T-helper 2 cell (primary cell): ENCODE results near the gene GMNN.
"Not testable (repeated sequence)": the region's sequence is repeated elsewhere in the genome, so short reads cannot be mapped to it uniquely, and the experiment has no call there.

Experiments
- DNase-seq, 5 experiments: peaks; one replicate each; pipeline versions ENCODE4 v3.0.0 to v3.0.0-alpha.2; 2012 to 2022
- total RNA-seq, 2 donors: gene quantifications; one replicate each; lab custom pipeline; 2026; lab: John Stamatoyannopoulos, UW

The GMNN gene
- 20.3 to 20.8 reads per million in 2 donors for total RNA-seq

DNA sequence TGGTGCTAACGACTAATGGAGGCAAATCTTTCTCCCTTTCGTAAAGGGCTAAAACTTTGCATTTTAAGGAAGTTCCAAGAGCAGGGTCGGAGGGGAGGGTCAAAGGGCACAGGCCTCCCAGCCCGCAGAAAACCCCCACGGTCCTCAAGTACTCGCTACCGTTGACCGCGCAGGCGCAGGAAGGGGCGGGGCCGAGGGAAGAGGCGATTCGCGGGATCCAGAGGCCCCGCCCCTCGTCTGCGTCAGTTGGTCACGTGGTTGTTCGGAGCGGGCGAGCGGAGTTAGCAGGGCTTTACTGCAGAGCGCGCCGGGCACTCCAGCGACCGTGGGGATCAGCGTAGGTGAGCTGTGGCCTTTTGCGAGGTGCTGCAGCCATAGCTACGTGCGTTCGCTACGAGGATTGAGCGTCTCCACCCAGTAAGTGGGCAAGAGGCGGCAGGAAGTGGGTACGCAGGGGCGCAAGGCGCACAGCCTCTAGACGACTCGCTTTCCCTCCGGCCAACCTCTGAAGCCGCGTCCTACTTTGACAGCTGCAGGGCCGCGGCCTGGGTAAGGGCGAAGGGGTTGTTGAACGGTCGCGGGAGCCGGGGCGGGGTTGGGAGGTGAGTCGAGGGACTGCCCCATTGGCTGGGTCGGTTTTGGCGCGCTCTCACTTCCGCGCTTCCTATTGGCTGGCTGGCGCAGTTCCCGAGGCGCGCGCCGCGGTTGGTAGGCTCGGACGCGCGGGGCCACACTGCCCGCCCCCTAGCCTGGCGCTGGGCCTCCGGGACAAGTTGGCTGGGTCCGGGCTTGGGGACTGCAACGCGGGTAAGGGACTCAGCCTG is at the start of gene GMNN:
TSS of gene GMNN (plus strand) at position 242 of the 824 bp plus-strand sequence. CDS start 2,310 bp downstream, outside the sequence.
- peak; percentile 92 to 98 (median 98) for DNase-seq

DNA sequence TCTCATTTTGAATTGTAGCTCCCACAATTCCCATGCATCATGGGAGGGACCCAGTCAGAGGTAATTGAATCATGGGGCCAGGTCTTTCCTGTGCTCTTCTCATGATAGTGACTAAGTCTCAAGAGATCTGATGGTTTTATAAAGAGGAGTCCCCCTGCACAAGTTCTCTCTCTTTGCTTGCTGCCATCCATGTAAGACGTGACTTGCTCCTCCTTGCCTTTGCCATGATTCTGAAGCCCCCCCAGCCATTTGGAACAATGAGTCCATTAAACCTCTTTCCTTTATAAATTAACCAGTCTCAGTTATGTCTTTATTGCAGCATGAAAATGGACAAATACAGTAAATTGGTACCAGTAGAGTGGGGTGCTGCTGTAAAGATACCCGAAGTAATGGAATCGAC is 44.1 kb upstream of the GMNN start:
- DNase-seq: not testable (repeated sequence)

DNA sequence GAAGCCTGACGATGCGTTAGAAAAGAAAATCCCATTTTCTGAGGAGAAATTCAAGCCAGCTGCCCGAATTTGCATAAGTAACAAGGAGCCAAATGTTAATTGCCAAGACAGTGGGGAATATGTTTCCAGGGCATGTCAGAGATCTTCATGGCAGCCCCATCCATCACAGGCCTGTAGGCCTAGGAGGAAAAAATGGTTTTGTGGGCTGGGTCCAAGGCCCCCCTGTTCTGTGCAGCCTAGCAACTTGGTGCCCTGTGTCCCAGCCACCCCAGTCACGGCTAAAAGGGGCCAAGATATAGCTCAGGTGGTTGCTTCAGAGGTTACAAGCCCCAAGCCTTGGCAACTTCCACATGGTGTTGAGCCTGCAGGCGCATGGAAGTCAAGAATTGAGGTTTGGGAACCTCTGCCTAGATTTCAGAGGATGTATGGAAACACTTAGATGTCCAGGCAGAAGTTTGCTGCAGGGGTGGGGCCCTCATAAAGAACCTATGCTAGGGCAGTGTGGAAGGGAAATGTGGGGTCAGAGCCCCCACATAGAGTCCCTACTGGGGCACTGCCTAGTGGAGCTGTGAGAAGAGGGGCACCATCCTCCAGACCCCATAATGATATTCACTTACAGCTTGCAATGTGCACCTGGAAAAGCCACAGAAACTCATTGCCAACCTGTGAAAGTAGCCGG is 43.1 kb upstream of the GMNN start:
- not testable (repeated sequence) for DNase-seq

DNA sequence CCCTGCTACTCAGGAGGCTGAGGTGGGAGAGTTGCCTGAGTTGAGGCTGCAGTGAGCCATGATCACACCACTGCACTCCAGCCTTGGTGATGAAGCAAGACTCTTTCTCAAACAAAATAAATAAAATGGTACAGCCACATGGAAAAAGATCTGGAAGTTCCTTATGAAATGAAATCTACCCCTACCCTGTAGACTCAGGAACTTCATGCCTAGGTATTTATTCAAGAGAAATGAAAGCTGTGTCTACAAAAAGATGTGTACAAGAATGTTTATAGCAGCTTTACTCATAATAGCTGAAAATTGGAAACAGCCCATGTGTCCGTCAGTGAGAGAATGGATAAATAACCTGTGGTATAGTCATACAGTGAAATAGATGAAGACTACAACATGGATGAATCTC is 40.6 kb upstream of the GMNN start:
- no peak for DNase-seq

DNA sequence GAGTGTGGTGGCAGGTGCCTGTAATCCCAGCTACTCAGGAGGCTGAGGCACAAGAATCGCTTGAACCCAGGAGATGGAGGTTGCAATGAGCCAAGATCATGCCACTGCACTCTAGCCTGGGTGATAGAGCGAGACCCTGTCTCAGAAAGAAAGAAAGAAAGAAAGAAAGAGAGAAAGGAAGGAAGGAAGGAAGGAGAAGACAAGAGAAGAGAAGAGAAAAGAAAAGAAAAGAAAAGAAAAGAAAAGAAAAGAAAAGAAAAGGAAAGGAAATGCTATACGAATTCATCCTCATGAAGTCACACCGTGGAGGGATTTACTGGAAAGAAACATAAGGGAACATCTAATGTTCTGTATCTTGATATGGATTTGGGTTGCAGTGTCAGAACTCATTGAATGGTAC is 40.0 kb upstream of the GMNN start:
- not testable (repeated sequence) for DNase-seq

DNA sequence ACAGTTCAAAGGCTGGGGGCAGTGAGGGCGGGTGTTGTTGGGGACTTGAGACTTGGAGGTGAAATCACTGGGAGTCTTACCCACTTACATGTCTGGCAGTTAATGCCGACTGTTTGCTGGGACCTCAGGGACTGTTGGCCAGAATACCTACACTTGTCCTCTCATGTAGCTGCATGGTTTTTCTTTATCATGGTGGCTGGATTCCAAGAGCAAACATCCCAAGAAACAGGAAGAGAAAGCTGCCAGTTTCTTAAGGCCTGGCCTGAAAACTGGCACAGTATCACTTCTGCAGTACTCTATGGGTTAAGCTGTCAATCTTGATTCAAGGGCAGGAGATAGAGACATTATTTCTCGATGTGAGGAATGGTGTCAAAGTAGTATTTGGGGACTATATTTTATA is 36.0 kb upstream of the GMNN start:
- DNase-seq: no peak

DNA sequence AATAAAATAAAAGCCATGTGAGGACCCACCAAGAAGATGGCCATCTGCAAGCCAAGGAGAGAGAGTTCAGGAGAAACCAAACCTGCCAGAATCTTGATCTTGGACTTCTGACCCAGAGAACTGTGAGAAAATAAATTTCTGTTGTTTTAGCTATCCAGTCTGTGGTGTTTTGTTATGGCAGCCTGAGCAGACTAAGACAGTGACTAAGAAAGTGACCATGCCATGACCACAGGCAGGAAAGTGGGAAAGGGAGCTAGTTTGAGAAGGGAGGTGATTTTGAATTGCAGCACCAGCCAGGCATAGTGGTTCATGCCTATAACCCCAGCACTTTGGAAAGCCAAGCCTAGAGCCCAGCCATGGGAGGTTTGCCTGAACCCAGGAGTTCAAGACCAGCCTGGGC is 33.9 kb upstream of the GMNN start:
- no peak for DNase-seq

DNA sequence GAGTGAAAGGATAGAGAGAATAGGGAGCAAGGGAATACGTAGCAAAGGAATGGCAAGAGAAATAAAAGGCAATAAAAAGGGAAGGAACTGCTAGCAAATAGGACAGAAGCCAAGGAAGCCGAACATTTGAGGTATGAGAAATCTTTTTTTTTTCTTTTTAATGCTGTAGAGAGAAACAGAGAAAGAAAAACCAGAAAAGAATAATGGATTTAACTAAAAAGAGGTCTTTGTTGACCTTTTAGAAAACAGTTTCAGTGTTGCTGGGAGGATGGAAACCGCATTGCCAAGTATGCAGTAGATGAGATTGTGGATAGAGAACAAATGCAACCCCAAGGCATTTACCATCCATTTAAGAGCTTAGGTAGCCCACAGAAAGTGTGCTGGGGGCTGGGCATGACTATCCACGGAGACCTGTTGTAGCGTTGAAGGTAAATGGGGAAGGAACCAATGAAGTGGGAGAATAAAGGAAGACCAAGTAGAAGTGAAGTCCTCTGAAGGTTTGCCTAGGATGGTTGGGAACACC is 32.5 kb upstream of the GMNN start:
- DNase-seq: peak in 1 of 5 experiments; percentile 13

DNA sequence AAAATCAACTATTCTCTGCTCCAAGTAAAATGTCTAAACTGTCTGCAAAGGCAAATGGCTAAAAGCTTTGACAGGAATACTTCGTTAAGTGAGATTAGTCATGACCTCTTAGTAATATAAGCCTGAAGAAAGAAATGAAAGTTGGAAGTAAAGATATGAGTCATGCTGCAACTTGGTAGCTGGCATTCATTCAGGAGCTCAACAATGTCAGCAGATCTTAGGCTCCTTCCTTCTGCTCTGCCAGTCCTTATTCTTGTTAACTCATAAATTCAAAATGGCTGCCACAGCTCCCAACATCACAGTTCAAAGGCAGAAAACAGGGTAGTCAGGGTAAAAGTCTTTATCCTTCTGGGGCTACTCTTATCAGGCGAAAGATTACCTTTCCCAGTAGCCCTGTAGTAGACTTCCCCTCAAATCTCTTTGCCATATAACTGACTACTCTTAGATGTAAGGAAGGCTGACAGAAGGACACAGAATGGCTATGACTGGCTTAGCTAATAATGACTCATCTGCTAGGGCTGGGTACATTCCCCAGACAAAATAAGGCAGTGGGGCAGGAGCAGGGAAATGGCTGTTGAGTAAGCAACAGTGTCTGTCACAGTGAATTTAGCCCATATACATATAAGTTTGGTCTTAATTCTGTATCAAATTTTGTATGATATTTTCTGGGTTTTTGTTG is 31.3 kb upstream of the GMNN start:
- DNase-seq: peak in 1 of 5 experiments; percentile 84

DNA sequence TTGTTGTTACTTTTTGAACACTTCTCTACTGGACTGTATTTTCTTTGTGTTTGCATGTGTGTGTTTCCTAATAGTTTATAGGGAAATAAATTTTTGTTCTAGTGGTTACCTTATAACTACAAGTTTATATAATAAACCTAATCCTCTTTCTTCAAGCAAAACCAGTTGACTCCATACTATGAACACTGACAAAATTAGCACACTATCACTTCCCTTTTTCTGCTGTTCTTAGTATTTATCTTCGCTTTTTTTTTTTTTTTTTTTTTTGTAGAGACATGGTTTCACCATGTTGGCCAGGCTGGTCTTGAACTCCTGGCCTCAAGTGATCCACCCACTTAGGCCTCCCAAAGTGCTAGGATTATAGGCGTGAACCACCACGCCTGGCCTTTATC is 30.8 kb upstream of the GMNN start:
- DNase-seq: no peak

DNA sequence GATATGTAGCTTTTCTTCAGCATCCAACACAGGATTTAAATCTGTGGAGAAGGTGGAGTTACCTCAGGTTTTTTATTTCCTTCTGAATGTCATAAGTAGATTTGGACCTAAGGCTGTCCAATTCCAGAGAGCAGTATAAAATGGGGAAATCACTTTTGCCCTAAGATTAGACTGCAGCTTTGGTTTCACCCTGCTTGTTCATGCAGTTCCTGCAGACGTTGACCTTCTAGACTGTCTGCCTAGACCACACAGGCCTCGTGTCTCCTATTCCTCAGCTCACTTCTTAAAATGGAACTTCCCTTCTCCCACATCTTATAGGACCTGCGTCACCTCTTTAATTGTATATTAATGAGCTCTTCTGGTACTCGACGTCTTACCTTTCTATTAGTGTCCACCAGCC is 29.8 kb upstream of the GMNN start:
- no peak for DNase-seq

DNA sequence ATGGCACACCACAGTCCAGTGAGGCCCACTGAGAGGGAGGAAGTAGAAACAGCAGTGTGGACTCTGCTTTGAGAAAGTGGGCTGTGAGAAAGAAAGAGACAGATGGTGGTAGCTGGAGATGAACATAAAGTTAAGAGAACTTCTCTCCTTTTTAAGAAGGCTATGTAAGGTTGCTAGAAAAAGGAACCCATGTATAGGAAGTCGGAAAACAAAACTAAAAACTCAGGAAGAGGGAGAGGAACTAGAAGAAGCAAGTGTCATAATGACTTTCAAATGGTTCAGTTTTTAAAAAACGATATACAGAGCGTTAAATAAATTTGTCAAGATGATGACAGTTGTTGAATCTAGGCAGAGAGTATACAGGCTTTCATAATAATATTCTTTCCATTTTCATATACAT is 25.4 kb upstream of the GMNN start:
- DNase-seq: no peak

DNA sequence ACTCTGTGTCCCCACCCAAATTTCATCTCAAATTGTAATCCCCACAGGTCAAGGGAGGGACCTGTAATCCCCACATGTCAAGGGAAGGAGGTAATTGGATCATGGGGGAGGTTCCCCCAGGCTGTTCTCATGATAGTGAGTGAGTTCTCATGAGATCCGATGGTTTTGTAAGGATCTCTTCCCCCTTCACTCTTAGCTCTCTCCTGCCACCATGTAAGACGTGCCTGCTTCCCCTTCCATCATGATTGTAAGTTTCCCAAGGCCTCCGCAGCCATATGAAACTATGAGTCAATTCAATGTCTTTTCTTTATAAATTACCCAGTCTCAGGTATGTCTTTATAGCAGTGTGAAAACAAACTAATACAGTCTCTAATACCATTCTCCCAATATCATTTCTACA is 23.9 kb upstream of the GMNN start:
- not testable (repeated sequence) for DNase-seq

DNA sequence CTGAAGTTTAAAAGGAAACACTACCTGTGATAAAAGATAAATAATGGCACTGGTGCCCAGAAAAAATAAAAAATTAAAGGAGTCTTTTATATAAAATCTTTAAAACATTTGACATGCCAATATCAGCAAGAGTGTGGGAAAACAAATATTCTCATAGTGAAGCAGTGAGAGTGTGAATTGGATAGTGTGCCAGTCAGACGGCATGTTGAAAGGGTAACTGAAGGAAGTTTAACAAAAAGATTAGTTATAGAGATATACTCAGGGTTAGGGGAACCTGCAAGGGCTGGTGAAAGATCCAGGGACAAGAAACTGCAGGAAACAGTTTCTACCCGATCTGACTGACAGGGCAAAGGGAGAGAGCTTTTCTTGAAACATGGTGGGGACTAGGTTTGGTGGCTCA is 22.2 kb upstream of the GMNN start:
- DNase-seq: no peak

DNA sequence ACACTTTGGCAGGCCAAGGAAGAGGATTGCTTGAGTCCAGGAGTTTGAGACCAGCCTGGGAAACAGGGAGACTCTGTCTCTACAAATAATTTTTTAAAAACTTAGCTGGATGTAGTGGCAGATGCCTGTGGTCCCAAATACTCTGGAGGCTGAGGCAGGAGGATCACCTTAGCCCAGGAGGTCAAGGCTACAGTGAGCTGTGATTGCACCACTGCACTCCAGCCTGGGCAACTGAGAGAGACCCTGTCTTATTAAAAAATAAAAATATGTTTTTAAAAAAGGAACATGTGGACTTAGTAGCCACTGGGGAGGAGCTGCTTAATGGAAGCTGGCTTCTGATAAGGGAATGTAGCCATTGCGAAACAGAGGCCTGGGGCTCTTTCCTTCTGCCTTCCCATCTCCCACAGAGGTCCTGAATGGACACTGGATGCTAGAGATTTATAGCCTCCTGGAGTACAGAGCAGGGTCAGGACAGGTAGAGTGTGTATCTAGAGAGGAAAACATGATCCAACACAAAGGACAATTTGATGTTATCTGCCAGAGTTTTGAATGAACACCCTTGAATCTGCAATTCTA is 21.7 kb upstream of the GMNN start:
- no peak for DNase-seq

DNA sequence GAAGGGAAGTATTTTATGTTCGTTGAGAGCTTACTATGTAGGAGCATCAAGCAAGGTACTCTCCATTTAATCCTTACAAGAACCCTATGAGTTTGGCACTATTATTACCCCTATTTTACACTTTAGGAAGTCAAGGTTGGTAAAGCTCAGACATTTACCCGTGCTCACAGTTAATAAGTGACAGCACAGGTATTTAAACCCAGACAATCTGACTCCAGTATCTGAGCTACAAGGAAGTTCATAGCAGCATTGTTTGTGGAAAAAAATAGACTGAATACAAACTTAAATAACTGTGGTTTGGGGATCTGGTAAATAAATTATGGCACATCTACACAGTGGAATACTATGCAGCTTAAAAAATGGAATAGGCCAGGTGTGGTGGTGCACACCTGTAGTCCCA is 21.2 kb upstream of the GMNN start:
- DNase-seq: no peak

DNA sequence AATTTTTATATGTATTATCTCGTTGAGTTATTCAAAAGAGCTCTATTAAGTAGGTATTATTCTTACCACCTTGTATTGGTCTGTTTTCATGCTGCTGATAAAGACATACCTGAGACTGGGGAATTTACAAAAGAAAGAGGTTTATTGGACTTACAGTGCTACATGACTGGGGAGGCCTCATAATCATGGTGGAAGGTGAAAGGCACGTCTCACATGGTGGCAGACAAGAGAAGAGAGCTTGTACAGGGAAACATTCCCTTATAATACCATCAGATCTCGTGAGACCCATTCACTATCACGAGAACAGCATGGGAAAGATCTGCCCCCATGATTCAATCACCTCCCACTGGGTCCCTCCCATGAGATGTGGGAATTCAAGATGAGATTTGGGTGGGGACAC is 20.4 kb upstream of the GMNN start:
- not testable (repeated sequence) for DNase-seq

DNA sequence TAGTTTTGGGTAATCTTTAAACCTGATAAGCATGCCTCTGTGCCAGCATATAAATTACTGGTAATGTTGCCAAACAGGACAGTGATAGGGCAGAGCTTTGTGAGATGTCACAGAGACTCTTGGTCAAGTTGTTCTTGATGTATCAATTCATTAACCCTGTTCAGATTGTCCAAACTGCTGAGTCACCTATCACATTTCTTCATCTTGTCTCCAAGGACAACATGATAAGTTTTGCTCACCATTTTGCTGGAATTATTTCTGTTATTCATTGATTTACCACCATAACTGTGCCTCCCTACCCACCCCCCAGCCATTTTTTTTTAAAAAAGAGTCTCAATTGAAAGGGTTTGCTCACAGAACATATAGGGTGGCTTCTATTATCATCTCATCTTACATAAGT is 19.5 kb upstream of the GMNN start:
- no peak for DNase-seq

DNA sequence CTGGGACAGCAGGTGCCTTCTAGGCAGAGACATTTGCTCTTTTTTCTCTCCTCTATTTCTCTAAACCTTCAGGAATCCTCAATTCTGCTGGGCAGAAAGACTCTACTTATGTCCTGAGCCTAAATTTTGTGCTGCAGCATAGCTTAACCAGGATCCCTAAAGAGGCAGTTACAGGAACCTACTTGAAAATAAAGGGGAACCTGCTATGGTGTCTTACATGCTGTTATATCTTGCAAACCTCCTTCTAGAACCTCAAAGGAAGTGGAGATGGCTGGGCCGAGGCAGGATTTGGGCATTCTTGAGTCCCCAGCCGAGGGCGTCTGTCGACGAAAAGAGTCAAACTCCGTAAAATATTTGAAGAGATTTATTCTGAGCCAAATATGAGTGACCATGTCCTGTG is 17.1 kb upstream of the GMNN start:
- DNase-seq: no peak

DNA sequence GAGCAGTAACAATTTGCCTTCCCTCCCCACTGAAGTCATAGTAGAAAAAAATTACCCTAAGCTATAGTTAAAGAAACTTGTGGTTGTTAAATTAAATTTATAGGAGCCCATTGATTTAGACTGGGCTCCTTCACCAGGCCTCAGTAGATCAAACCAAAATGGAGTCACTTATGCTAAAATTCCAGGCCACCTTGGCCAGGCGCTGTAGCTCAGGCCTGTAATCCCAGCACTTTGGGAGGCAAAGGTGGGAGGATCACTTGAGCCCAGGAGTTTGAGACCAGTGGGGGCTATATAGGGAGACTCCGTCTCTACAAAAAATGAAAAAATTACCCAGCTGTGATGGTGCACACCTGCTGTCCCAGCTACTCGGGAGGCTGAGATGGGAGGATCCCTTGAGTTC is 15.0 kb upstream of the GMNN start:
- no peak for DNase-seq

DNA sequence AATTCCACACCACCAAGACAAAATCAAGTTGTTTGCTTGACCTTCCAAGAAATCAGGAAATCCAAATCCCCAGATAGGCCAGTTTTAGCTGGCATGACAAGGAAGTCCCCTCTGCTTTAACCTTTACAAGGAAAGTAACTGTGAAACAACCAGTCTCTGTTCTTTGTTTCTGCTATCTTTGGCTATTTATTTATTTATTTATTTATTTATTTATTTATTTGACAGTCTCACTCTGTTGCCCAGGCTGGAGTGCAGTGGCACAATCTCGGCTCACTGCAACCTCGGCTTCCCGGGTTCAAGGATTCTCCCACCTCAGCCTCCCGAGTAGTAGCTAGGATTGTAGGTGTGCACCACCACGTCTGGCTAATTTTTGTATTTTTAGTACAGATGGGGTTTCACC is 14.5 kb upstream of the GMNN start:
- no peak for DNase-seq

DNA sequence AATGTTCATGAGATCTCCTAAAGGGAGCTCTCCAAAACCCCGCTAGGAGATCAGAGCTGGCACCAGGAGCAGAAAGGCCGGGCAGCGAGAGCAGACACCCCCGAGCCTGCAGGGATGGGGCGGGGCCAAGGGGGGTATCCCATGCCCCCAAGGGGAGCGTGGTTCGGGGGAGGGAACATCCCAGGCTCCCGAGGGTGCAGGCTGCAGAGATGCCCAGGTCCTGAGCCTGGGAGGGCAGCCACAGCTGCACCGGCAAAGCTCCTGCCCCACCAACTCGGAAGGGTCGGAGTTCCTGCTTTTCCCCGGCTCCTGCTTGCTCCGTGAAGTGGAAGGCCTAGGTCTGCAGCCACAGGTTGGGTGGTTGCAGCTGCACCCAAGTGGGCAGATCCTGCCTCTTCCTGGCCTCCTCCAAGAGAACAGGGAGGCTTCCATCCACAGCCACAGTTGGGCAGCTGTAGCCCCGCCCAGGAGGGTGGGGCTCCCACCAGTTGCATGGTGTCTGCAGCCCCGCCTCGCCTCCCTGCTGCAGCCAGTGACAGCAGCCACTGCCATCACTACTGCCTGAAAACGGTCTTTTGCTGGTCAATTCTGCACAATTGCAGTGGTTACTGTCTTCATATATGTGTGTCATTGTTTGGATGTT is 13.4 kb upstream of the GMNN start:
- no peak for DNase-seq

DNA sequence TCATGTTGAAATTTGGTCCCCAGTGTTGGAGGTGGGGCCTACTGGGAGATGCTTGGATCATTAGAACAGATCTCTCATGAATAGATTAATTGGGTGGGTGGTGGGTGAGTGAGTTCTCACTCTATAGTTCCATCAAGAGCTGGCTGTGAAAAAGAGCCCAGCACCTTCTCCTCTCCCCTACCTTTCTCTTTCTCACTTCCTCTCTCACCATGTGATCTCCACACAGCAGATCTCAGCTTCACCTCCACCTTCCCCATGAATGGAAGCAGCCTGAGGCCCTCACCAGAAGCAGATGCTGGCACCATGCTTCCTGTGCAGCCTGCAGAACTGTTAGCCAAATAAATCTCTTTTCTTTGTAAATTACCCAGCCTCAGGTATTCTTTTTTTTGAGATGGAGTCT is 12.9 kb upstream of the GMNN start:
- no peak for DNase-seq
